Tibial nerve (tissue), 3 donors: ENCODE data around the gene GLB1L2.

Experiments
- CTCF ChIP-seq, 5 experiments: fragments of 200-600 bp in 3 of 5; fragments of 450-650 bp in 2 of 5; sonication (generic) in 3 of 5; IDR thresholded peaks; one replicate each; pipeline ENCODE4 v1.5.1; 2016 to 2019; ENCODE audit warnings: antibody characterized with exemption in 5 of 5, mild to moderate bottlenecking in 3 of 5, moderate library complexity in 2 of 5
- POLR2A ChIP-seq, 2 donors: fragments of 450-650 bp; IDR thresholded peaks; one replicate each; pipeline ENCODE4 v1.6.1; 2017; ENCODE audit warnings: antibody characterized with exemption in 2 of 2, mild to moderate bottlenecking in 2 of 2, moderate library complexity in 2 of 2

GRCh38 chr11:134312807-134313206 lies 19.0 kb upstream of the GLB1L2 start:
- TF ChIP-seq CTCF (IDR thresholded peaks at IDR 0.05) (no peak), POLR2A (IDR thresholded peaks at IDR 0.05) (no peak)
